MM.1S (cell line): ENCODE measurements around the gene NUCKS1.

Experiments
- DNase-seq: peaks from one replicate; pipeline ENCODE4 v3.0.0-alpha.2; 2015
- H2AFZ ChIP-seq: fragments of 300-600 bp; sonication (generic); 2 replicates; pipeline ENCODE4 v1.6.0; 2016; ENCODE audit warnings: antibody characterized with exemption, low read length
- H3F3A ChIP-seq: fragments of 300-600 bp; sonication (generic); 2 replicates; pipeline ENCODE4 v1.6.1; 2016; ENCODE audit warnings: mild to moderate bottlenecking, antibody characterized with exemption, low read length, moderate library complexity, mixed read lengths; ENCODE audit not compliant: insufficient read depth
- H3K27ac ChIP-seq: fragments of 300-600 bp; sonication (generic); 2 replicates; pipeline ENCODE4 v1.5.1; 2016; ENCODE audit warnings: mild to moderate bottlenecking, low read length
- H3K27me3 ChIP-seq: fragments of 300-600 bp; sonication (generic); replicated peaks from 2 replicates; pipeline ENCODE4 v1.6.0; 2016; ENCODE audit warnings: low read length; ENCODE audit not compliant: insufficient read depth
- H3K36me3 ChIP-seq: fragments of 300-600 bp; sonication (generic); replicated peaks from 2 replicates; pipeline ENCODE4 v1.6.1; 2016; ENCODE audit warnings: mild to moderate bottlenecking, low read length, mixed read lengths; ENCODE audit not compliant: insufficient read depth
- H3K4me1 ChIP-seq: fragments of 300-600 bp; sonication (generic); 2 replicates; pipeline ENCODE4 v1.6.1; 2016; ENCODE audit warnings: low read length, mixed read lengths
- H3K4me2 ChIP-seq: fragments of 300-600 bp; sonication (generic); 2 replicates; pipeline ENCODE4 v1.6.0; 2016; ENCODE audit warnings: low read depth, low read length
- H3K4me3 ChIP-seq: fragments of 300-600 bp; sonication (generic); 2 replicates; pipeline ENCODE4 v1.5.1; 2016; ENCODE audit warnings: low read length, mixed read lengths
- H3K79me2 ChIP-seq: fragments of 300-600 bp; sonication (generic); 2 replicates; pipeline ENCODE4 v1.6.1; 2016; ENCODE audit warnings: mixed run types, low read length, mixed read lengths
- H3K9ac ChIP-seq: fragments of 300-600 bp; sonication (generic); 2 replicates; pipeline ENCODE4 v1.6.1; 2016; ENCODE audit warnings: low read length, mixed read lengths
- H3K9me2 ChIP-seq: fragments of 300-600 bp; sonication (generic); replicated peaks from 2 replicates; pipeline ENCODE4 v1.6.1; 2016; ENCODE audit warnings: mild to moderate bottlenecking, low read length, mixed read lengths; ENCODE audit not compliant: insufficient read depth
- H3K9me3 ChIP-seq: fragments of 300-600 bp; sonication (generic); replicated peaks from 2 replicates; pipeline ENCODE4 v1.6.1; 2016; ENCODE audit warnings: mild to moderate bottlenecking, low read length, mixed read lengths; ENCODE audit not compliant: insufficient read depth
- H4K20me1 ChIP-seq: fragments of 300-600 bp; sonication (generic); 2 replicates; pipeline ENCODE4 v1.6.1; 2016; ENCODE audit warnings: mild to moderate bottlenecking, low read length, moderate library complexity, mixed read lengths; ENCODE audit not compliant: insufficient read depth
- CTCF ChIP-seq: fragments of 300-600 bp; sonication (generic); IDR thresholded peaks from 2 replicates; pipeline ENCODE4 v1.5.1; 2016; ENCODE audit warnings: antibody characterized with exemption, low read length, mixed read lengths
- EZH2 ChIP-seq: fragments of 300-600 bp; sonication (generic); optimal IDR thresholded peaks from 2 replicates; pipeline ENCODE3; 2017; ENCODE audit warnings: low read depth, mild to moderate bottlenecking, antibody characterized with exemption, low read length, mixed read lengths
- EZH2phosphoT487 ChIP-seq: fragments of 300-600 bp; sonication (generic); IDR thresholded peaks from 2 replicates; pipeline ENCODE4 v1.6.1; 2018; ENCODE audit warnings: antibody characterized with exemption, low read length

Gene NUCKS1

DNA sequence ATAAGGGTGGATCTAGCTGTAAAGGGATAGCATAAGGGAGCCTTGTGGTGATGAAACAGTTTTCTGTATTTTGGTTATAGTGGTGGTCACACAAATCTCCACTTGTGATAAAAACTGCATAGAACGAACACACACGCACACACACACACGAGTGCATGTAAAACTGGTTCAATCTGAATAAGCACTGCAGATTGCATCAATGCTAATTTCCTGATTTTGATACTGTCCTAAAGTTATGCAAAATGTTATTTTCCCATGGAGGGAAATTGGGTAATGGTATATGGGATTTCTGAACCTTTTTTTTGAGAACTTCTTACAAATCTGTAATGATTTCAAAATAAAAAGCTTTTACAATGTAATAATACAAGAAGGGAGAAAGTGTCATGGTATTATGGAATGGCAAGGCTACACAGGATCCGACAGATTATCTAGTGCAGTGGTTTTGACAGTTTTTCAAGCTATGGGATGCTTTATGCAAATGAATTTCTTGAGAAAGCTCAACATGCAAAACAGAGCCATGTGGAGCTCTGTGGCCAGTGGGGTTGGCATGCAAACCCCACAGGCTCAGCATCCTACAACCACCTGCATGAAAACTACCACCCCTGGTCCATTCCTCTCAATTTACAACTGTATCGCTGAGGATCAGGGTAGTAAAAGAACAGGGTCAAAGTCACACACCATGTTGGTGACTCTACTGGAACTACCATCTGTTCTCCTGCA, 44.2 kb upstream of the NUCKS1 start:
- Histone ChIP-seq H3K4me1 (no peaks in the 10 kb centered on the region), H2AFZ (no peak overlapping the region), H4K20me1 (no peaks in the 10 kb centered on the region), H3K27ac (no peak overlapping the region), H3K9me2 (no peaks in the 10 kb centered on the region), H3F3A (no peaks in the 10 kb centered on the region), H3K9ac (no peak overlapping the region), H3K36me3 (no peaks in the 10 kb centered on the region), H3K9me3 (no peaks in the 10 kb centered on the region), H3K4me3 (no peak overlapping the region), H3K79me2 (no peaks in the 10 kb centered on the region), H3K27me3 (no peaks in the 10 kb centered on the region), H3K4me2 (no peak overlapping the region)
- TF ChIP-seq EZH2phosphoT487 (no peak), EZH2 (no peak), CTCF (no peak)
- peak; percentile 11 for DNase-seq

DNA sequence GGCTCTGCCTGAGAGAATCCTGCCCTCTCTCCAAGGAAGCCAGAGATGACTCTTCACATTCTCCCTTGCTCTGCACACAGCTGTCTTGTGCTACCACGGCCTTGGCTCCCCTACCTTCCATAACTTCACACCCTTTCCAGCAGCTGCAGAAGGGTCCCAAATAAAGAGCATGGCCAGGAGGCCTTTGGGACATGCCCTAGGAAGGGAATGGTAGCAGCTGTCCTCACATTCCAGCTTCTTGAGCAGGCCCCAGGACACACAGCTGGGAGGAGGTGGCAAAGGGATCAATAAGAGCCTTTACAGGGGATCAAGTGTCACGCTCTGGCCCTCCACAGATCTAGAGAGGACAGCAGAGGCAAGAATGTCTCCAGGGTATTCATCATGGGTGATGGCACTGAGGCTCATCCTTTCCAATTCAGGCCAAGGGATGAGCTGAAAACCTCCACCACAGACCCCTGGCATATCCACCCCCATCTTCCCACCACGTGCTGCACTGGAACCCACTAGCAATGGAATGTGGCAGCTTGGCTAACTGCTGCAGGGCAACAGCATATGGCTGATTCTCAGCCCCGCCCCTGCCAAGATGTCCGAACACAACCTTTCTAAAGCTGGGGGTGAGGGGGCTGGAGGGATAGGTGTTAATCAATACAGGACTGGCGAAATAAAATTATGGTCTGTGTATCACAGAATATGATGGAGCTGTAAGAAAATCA, 43.1 kb upstream of the NUCKS1 start:
- H3K9ac ChIP-seq = no peak overlapping the region
- H3K9me2 ChIP-seq = no peaks in the 10 kb centered on the region
- no peaks in the 10 kb centered on the region for H3F3A ChIP-seq
- no peak overlapping the region for H3K4me2 ChIP-seq
- H3K79me2 ChIP-seq = no peaks in the 10 kb centered on the region
- no peaks in the 10 kb centered on the region for H3K36me3 ChIP-seq
- H3K27ac ChIP-seq = no peak overlapping the region
- no peaks in the 10 kb centered on the region for H3K4me1 ChIP-seq
- no peak for DNase-seq
- no peak overlapping the region for H3K4me3 ChIP-seq
- H3K27me3 ChIP-seq = no peaks in the 10 kb centered on the region
- no peak overlapping the region for H2AFZ ChIP-seq
- TF ChIP-seq CTCF (no peak), EZH2 (no peak), EZH2phosphoT487 (no peak)
- no peaks in the 10 kb centered on the region for H3K9me3 ChIP-seq
- no peaks in the 10 kb centered on the region for H4K20me1 ChIP-seq

DNA sequence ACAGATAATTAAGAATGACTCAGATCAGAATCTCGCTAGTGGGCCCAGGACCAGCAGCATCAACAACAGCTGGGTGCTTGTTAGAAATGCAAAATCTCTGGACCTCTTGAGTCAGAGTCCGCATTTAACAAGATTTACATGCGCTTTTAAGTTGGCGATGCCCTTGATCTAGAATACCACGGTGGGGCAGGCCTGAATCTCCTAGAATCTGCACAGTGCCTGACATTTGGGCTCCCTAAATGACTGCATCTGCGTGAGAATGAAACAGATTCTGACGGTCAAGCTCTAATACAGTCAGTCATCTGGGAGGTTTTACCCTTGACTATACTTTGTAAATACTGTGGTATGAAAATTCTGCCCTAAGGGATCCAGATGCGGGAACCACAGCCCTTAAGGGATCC, 42.5 kb upstream of the NUCKS1 start:
- Histone ChIP-seq H3K27ac (no peak overlapping the region), H2AFZ (no peak overlapping the region), H3K9ac (no peak overlapping the region), H3K9me3 (no peaks in the 10 kb centered on the region), H3K79me2 (no peaks in the 10 kb centered on the region), H3K36me3 (no peaks in the 10 kb centered on the region), H3K4me2 (no peak overlapping the region), H3F3A (no peaks in the 10 kb centered on the region), H3K4me1 (no peaks in the 10 kb centered on the region), H4K20me1 (no peaks in the 10 kb centered on the region), H3K4me3 (no peak overlapping the region), H3K9me2 (no peaks in the 10 kb centered on the region), H3K27me3 (no peaks in the 10 kb centered on the region)
- TF ChIP-seq EZH2 (no peak), CTCF (no peak), EZH2phosphoT487 (no peak)
- DNase-seq = no peak
